Gastrocnemius medialis (tissue), 4 donors: ENCODE results near the gene TOMM20. TPM values are rescaled to one million over a fixed set of nuclear protein-coding genes. Genes with fewer than 3 reads are reported as not detected.
"Not testable (repeated sequence)": the region's sequence is repeated elsewhere in the genome, so short reads cannot be mapped to it uniquely, and the experiment has no call there.

Experiments
- ATAC-seq, 2 donors: fragments of 150-250 bp; one replicate each; pipeline ENCODE4 v1.9.1; 2016
- DNase-seq, 2 donors: peaks; one replicate each; pipeline ENCODE4 v3.0.0-alpha.2; 2019
- H3K27ac ChIP-seq, 4 donors: fragments of 200-600 bp; sonication (generic); 1 replicate in 1 of 4; 2 replicates in 3 of 4; pipeline ENCODE4 v1.5.1; 2016 to 2018; ENCODE audit warnings: mild to moderate bottlenecking in 2 of 4, moderate library complexity in 1 of 4
- H3K27me3 ChIP-seq, 3 donors: fragments of 200-600 bp; sonication (generic) in 2 of 3; 1 replicate in 1 of 3; 2 replicates in 2 of 3; pipeline versions ENCODE4 v1.5.1 to v1.6.0; 2016 to 2019; ENCODE audit warnings: mild to moderate bottlenecking in 1 of 3, moderate library complexity in 1 of 3
- H3K36me3 ChIP-seq, 2 donors: fragments of 200-600 bp; sonication (generic) in 1 of 2; one replicate each; pipeline ENCODE4 v1.5.1; 2017 to 2018
- H3K4me1 ChIP-seq, 2 donors: fragments of 200-600 bp; sonication (generic) in 1 of 2; one replicate each; pipeline ENCODE4 v1.5.1; 2016 to 2017; ENCODE audit warnings: mild to moderate bottlenecking in 2 of 2
- H3K4me3 ChIP-seq, 4 donors: fragments of 200-600 bp; sonication (generic) in 3 of 4; 1 replicate in 1 of 4; 2 replicates in 3 of 4; pipeline ENCODE4 v1.5.1; 2016 to 2019; ENCODE audit warnings: mild to moderate bottlenecking in 2 of 4
- H3K9me3 ChIP-seq, 3 donors: fragments of 200-600 bp; sonication (generic) in 2 of 3; 1 replicate in 1 of 3; 2 replicates in 2 of 3; pipeline ENCODE4 v1.5.1; 2016 to 2019
- POLR2A ChIP-seq, 2 donors: fragments of 450-650 bp; IDR thresholded peaks; one replicate each; pipeline ENCODE4 v1.6.1; 2017; ENCODE audit warnings: antibody characterized with exemption in 2 of 2, mild to moderate bottlenecking in 2 of 2, moderate library complexity in 2 of 2
- in situ Hi-C, 4 donors: fragments of 200-750 bp; cut with MboI; loops; one replicate each; pipeline versions ENCODE4 v1.15.0 to v1.8.0; 2017; ENCODE audit warnings: low sequenced_read_pairs in 4 of 4
- intact Hi-C: fragments of 100-400 bp; cut with DNase I; formaldehyde crosslinking; loops from one replicate; pipeline ENCODE4 v1.15.1; 2023; ENCODE audit warnings: low total_unique reads
- total RNA-seq, 4 donors: library from RNA; depleted of rRNA; stranded (reverse); fragments of >200 nt; gene quantifications; one replicate each; pipeline versions ENCODE4 v1.1.0 to v1.2.3, GENCODE V29; 2016
- TF ChIP-seq, protein P1 (sequence below), 5 experiments: fragments of 450-650 bp in 3 of 5; fragments of 200-600 bp in 2 of 5; sonication (generic) in 2 of 5; IDR thresholded peaks in 4 of 5; conservative IDR thresholded peaks in 1 of 5; 1 replicate in 4 of 5; 2 replicates in 1 of 5; pipeline ENCODE4 v1.5.1; 2016 to 2019; ENCODE audit warnings: antibody characterized with exemption in 5 of 5, mild to moderate bottlenecking in 3 of 5, moderate library complexity in 3 of 5

The TOMM20 gene
- total RNA-seq, 4 donors from 2014 or later, result 51.7 to 71.8 (median 62.3) TPM

DNA sequence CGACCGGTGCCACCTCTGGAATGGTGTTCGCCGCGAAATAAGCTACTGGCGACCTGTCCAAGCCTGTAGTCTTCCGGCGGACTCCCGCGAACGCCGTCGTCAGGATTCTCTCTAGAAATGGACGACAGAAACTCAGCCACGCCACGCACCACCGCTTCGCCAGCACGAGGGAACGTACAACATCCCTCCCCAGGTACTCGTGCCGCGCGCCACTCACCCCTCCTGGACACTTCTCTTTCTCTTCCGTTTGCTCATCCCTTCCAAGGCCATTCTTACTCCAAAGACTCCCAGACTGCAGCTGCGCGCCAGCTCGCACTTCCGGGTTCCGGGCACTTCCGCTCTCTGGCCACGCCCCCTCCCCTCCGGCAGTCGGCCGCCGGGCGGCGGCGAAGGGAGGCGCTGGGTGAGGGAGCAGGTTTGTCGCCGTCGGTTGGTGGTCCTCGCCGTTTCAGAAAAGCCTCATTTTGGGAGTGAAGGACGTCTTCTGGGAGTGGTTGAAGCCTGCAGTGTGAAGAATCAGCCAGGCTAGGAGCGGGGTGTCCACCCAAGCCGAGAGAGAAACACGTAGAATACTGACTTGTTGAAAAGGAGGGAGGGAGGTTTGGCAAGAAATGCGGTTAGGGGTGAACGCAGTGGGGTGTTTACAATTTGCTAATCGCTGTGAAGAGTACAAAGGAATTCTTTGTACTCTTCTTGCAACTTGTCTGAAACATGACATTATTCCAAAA is 32.5 kb upstream of the TOMM20 start, which contains the start of gene RBM34:
Gene RBM34 (minus strand): TSS at position 294 of the 728 bp plus-strand sequence. CDS start 24 bp downstream, at position 270.
- DNase-seq (peak; percentile 83 to 89), ATAC-seq (peak; percentile 97)
- no peaks in the 10 kb centered on the region for H3K27me3 ChIP-seq
- peaks cover 10 to 12% of the 10 kb centered on the region in 2 donors for H3K4me1 ChIP-seq
- in situ Hi-C loops (no loop called here), intact Hi-C loops (loop anchor here (1.0 to 2.0 kb wide), 3 partner anchors 33 to 168 kb away; partner anchors contain the start of genes ARID4B, GGPS1 and TOMM20)
- H3K9me3 ChIP-seq, result no peaks in the 10 kb centered on the region
- H3K4me3 ChIP-seq, result peak within 1 kb of the TSS; percentile 81 to 94 (median 85)
- H3K36me3 ChIP-seq, result peaks cover 0 to 26% of the 10 kb centered on the region in 2 donors
- H3K27ac ChIP-seq, result peak within 1 kb of the TSS; percentile 88 to 94 (median 88)
- TF ChIP-seq, protein P1, sequence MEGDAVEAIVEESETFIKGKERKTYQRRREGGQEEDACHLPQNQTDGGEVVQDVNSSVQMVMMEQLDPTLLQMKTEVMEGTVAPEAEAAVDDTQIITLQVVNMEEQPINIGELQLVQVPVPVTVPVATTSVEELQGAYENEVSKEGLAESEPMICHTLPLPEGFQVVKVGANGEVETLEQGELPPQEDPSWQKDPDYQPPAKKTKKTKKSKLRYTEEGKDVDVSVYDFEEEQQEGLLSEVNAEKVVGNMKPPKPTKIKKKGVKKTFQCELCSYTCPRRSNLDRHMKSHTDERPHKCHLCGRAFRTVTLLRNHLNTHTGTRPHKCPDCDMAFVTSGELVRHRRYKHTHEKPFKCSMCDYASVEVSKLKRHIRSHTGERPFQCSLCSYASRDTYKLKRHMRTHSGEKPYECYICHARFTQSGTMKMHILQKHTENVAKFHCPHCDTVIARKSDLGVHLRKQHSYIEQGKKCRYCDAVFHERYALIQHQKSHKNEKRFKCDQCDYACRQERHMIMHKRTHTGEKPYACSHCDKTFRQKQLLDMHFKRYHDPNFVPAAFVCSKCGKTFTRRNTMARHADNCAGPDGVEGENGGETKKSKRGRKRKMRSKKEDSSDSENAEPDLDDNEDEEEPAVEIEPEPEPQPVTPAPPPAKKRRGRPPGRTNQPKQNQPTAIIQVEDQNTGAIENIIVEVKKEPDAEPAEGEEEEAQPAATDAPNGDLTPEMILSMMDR (IDR thresholded peaks at IDR 0.05 in 4 of 5, conservative IDR thresholded peaks at IDR 0.05 in 1 of 5), result peak in 3 of 5 experiments; percentile 36 to 55 (median 48)
- peak; percentile 95 to 98 for TF ChIP-seq POLR2A (IDR thresholded peaks at IDR 0.05)

- TF ChIP-seq, protein P1 (IDR thresholded peaks at IDR 0.05 in 4 of 5, conservative IDR thresholded peaks at IDR 0.05 in 1 of 5), result no peak
- no peak for TF ChIP-seq POLR2A (IDR thresholded peaks at IDR 0.05)
- H3K27ac ChIP-seq, result peak overlapping the region; percentile 88 to 94 (median 88)
- no peak for DNase-seq
- in situ Hi-C loops (no loop called here), intact Hi-C loops (loop anchor here (2.0 kb wide), 1 partner anchor 168 kb away; the partner anchor contains the start of genes ARID4B and GGPS1)
- H3K4me3 ChIP-seq, result peak overlapping the region; percentile 81 to 94 (median 85)
- H3K27me3 ChIP-seq, result no peaks in the 10 kb centered on the region
- H3K36me3 ChIP-seq, result peaks cover 0 to 29% of the 10 kb centered on the region in 2 donors
- peaks cover 10 to 12% of the 10 kb centered on the region in 2 donors for H3K4me1 ChIP-seq
- H3K9me3 ChIP-seq, result no peaks in the 10 kb centered on the region
- ATAC-seq, result peak; percentile 35 to 43
These were observed 31.8 kb upstream of the TOMM20 start for GRCh38 chr1:235160383-235160956.

- H3K4me3 ChIP-seq, result peak overlapping the region in 3 of 4 donors; percentile 81 to 94 (median 82)
- in situ Hi-C loops, H3K27me3 ChIP-seq, ATAC-seq, H3K9me3 ChIP-seq, DNase-seq: not testable (repeated sequence)
- H3K36me3 ChIP-seq, result peaks cover 0 to 30% of the 10 kb centered on the region in 2 donors
- peaks cover 10 to 12% of the 10 kb centered on the region in 2 donors for H3K4me1 ChIP-seq
- peak overlapping the region in 3 of 4 donors; percentile 88 for H3K27ac ChIP-seq
- intact Hi-C loops, result loop anchor here (2.0 kb wide), 1 partner anchor 169 kb away; the partner anchor contains the start of genes ARID4B and GGPS1
These were observed 31.3 kb upstream of the TOMM20 start for GRCh38 chr1:235159930-235160329.

GRCh38 chr1:235159284-235159683 is 30.6 kb upstream of the TOMM20 start:
- peaks cover 10 to 12% of the 10 kb centered on the region in 2 donors for H3K4me1 ChIP-seq
- intact Hi-C loops, H3K9me3 ChIP-seq, DNase-seq, H3K27me3 ChIP-seq, H3K4me3 ChIP-seq, in situ Hi-C loops, ATAC-seq, H3K27ac ChIP-seq: not testable (repeated sequence)
- H3K36me3 ChIP-seq, result peaks cover 0 to 37% of the 10 kb centered on the region in 2 donors

GRCh38 chr1:235158680-235159079 is 30.0 kb upstream of the TOMM20 start:
- Histone ChIP-seq H3K27me3 (no peaks in the 10 kb centered on the region), H3K27ac (no peak overlapping the region), H3K9me3 (no peaks in the 10 kb centered on the region), H3K4me1 (peaks cover 10 to 12% of the 10 kb centered on the region in 2 donors), H3K4me3 (no peak overlapping the region), H3K36me3 (peaks cover 0 to 43% of the 10 kb centered on the region in 2 donors)
- no peak for DNase-seq
- intact Hi-C loops (no loop called here), in situ Hi-C loops (no loop called here)
- ATAC-seq, result no peak
- TF ChIP-seq POLR2A (IDR thresholded peaks at IDR 0.05), result no peak
- TF ChIP-seq, protein P1 (IDR thresholded peaks at IDR 0.05 in 4 of 5, conservative IDR thresholded peaks at IDR 0.05 in 1 of 5), result no peak
